Stimulated activated CD8-positive, alpha-beta memory T cell treated with anti-CD3 and anti-CD28 coated beads, Interleukin-2, amount 100 ng/mL, for 48 hours (primary cell): ENCODE data around the gene C5orf58.

Experiments used
- DNase-seq, 2 donors: peaks; one replicate each; pipeline ENCODE4 v3.0.0-alpha.2; 2020; ENCODE audit warnings: low read depth in 2 of 2

Gene C5orf58

GRCh38 chr5:170256571-170256970 is 23.8 kb downstream of the C5orf58 start:
- DNase-seq, result no peak

- no peak for DNase-seq
Observed at GRCh38 chr5:170257370-170257769, 24.6 kb downstream of the C5orf58 start.

GRCh38 chr5:170261528-170262043 is 28.8 kb downstream of the C5orf58 start:
- no peak for DNase-seq

DNA sequence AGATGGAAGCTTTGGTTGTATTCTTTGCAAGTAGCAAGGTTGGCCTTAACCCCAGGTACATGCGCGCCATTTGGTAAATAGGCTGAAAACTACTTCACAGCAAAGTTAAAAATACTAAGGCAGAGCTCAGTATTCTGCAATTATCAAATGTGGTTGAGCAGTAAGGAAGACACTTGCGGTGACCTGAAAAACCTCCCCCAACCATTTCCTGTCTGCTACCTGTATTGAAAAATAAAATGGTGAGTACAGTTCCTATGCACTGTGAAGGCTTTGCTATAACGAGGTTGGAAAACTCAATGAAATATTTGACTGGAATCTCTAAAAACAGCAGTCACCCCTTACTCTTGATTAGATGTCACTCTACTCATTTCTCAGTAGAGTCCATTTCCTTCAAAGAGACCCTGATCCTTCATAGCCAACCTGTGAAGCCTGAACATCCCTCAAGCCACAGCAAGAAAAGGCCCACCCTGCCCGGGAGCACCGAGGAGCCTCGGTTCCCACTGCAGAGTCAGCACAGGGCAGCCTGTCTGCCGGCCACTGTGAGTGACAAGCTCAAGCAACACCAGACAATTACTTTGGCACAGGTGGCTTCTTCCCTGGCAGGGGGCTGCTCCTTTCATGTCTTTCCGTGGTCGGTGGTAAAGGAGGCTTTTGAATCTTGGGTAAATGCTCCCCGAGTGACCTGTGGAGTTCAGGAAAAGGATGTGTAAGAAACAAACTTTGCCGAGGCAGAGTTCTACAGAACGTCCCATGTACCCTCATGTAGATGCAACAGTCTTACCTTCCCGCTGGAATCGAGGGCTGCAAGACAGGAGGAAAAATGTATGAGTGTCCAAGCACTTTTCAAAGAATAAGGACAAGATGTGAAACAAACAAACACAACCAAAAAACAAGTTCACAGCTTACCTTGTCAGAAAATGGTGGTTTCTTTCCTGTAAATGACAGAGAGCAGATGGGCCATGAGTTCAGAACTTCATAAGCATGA is 29.6 kb downstream of the C5orf58 start:
- DNase-seq, result no peak

- DNase-seq, result no peak
Observed at GRCh38 chr5:170263906-170264305, 31.1 kb downstream of the C5orf58 start.

DNA sequence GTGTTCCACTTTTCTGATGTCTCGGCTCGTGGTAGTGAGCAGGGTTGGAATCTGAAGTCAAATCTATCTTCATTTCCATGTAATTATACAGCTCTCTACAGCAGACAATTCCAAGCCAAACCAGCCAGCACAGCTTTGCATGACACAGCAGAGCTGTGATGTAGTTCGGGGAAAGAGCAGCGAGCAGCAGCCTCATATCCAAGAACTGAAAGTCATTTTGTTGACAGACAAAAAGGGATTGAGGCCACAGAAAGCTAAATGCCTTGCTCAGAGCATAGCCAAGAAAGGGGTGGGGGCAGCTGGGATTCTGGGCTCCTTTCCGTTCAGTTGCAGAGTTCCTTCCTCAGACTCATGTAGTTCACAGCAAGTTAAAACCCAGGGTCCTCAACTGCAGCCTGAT is 32.7 kb downstream of the C5orf58 start:
- no peak for DNase-seq

DNA sequence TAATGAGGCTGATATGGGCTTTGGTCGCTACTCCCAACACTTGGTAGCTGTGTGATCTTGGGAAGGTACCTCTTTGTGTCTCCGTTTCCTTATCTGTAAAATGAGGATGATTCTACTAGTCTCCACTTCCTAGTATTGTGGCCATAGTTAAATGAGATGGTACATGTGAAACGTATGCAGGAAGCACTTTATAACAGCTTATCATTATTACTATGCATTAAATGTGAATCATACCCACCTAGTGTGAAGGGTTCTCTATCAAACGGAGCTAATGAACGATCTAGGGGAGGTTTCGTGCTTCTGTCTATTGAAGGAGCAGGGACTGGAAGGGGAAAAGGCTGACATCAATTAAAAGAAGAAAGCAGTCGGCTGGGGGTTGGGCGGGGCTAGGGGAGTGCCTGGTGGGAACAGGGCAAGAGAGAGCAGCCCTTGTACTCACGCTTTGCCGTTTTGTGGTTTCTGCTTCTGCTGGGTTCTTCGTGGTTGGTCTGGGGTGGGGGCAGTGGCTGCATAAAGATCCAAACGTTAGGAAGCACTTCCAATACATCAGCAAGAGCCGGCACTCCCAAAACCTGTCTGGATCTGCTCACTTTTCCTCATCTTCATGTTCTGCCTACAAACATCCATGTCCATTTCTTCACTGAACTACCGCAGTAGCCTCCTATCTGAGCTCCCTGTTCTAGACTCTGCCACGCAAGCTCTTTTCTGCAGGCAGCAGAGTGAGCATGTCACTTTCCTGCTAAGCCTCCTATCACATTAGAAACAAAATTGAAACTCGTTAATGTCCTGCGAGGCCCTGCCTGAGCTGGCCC is 34.0 kb downstream of the C5orf58 start:
- DNase-seq, result no peak

- peak; percentile 61 to 68 for DNase-seq
Observed at GRCh38 chr5:170267431-170268152, 34.8 kb downstream of the C5orf58 start.

GRCh38 chr5:170268153-170268689 is 35.4 kb downstream of the C5orf58 start:
- no peak for DNase-seq

DNA sequence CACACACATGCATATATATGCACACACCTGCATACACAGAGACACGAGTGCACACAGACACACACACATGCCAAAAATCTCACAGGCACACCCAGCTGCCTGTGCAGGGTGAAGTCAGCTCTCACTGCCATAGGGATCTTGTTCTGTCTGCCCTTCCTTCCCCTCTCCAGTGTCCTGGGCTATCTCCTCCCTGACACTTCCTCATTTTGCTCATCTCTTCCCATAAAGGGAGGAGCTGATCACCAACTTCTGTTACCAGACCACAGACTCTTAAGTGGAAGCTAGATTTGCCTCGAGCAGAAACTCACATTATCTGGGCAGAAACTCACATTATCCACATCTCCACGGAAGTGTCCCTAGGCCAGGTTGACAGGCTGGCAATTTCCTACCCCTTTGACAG is 36.1 kb downstream of the C5orf58 start:
- DNase-seq, result no peak

DNA sequence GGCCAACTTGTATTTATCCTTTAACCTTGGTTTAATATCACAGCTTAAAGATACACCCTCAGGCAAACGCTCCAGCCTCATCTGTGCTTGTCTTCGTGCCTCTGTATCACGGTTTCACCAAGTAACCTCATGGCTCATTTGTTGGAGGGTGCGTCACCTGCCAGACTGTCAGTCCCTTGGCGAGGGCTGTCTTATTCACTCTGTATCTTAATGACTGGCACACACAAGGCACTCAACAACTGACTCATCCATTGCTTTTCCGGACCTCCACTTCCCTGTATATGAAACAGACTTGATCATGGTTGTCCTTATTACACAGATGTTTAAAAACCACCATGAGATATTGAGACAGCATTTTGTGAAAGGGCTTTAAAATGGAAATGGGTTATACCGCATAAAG is 36.8 kb downstream of the C5orf58 start:
- no peak for DNase-seq

GRCh38 chr5:170270293-170271069 is 37.7 kb downstream of the C5orf58 start:
- no peak for DNase-seq

- peak in 1 of 2 donors; percentile 52 for DNase-seq
Observed at GRCh38 chr5:170273968-170274710, 41.4 kb downstream of the C5orf58 start.

- no peak for DNase-seq
Observed at GRCh38 chr5:170275376-170275994, 42.7 kb downstream of the C5orf58 start.

DNA sequence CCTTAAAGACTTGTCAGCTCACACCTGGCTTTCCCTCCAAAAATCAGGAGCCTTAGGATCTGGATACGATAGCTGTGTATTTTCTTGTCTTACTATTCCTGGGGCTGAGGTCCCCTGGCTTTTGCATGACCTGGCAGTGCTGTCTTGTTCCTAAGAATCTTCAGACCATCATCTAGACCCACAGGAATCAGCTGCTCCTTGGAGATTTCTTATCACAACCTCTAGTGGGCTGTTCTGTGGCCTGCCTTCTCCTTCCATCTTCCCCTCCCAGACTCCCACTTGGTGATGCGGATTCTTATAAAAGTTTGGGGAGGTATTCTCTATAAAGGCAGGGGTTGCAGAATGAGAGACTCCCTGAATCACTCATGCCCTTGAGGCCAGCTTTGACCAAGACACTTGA is 43.4 kb downstream of the C5orf58 start:
- DNase-seq, result no peak

DNA sequence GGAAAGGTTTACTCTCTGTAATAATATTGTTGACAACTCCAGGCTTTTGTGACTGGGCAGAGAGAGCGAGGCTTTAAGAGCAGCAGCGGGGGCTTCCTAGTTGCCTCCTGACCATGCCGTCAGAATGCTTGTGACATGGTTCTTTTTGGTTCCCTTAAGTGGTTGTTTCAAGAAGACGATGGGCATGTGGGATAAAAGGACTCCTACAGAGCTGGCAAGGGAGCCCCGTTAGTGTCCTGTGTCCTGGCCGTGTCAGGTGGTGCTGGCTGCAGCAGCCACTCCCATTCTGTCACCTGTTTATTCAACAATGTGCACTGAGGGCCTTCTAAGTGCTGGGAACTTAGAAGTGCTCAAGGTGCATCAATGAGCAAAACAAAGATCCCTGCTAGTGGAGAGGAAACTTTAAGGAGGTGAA is 45.1 kb downstream of the C5orf58 start:
- DNase-seq, result no peak

- peak; percentile 79 to 80 for DNase-seq
Observed at GRCh38 chr5:170278611-170279458, 46.0 kb downstream of the C5orf58 start.

- DNase-seq, result no peak
Observed at GRCh38 chr5:170279459-170279817, 46.7 kb downstream of the C5orf58 start.
